HG03045 (cell line): ENCODE measurements around the gene DAAM2.

Source experiments
- ATAC-seq: cut with Tn5 transposase; IDR thresholded peaks from one replicate; pipeline ENCODE4 v1.9.1; 2021; ENCODE audit warnings: mild to moderate bottlenecking, moderate library complexity; ENCODE audit not compliant: unreplicated experiment

The DAAM2 gene

GRCh38 chr6:39786649-39787048 is 5.5 kb upstream of the DAAM2 start:
- no peak for ATAC-seq

- no peak for ATAC-seq
These were observed 4.9 kb upstream of the DAAM2 start for GRCh38 chr6:39787322-39787721.

DNA sequence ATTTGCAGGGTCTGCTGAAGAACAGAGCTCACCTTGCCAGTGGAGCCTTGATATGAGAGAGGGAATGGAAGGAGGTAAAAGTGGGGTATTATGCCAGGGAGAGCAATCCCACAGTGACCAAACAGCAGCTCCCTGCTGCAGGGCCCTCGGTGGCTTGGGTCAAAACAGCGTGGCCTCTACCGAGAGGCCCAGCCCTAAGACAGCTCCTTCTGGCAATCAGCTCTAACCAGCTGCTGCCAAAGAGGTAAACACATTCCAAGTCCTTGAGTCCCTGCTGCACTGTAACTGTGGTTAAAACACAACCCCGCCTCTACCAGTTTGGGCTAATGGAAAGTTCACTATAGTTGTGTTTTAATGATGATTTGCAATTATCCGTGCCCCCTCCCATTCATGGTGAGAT is 1.4 kb upstream of the DAAM2 start:
- ATAC-seq: no peak

DNA sequence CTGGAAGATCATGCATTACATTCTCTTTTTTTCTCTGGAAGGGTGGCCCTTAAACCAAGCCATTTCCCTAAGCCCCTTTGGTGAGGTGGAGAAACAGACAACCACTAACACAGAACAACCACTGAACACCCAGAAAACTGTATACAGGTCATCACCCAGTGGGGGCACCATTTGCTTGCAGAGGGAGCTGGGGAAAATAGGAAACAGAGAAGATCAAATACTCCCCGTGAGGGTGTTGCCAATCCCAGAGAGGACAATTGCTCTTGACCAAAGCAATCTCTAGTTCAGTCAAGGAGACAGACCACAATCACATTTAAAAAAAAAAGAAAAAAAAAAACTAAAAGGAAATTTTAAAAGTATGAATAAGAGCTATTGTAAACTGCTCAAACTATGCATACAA is 865 bp upstream of the DAAM2 start:
- no peak for ATAC-seq

DNA sequence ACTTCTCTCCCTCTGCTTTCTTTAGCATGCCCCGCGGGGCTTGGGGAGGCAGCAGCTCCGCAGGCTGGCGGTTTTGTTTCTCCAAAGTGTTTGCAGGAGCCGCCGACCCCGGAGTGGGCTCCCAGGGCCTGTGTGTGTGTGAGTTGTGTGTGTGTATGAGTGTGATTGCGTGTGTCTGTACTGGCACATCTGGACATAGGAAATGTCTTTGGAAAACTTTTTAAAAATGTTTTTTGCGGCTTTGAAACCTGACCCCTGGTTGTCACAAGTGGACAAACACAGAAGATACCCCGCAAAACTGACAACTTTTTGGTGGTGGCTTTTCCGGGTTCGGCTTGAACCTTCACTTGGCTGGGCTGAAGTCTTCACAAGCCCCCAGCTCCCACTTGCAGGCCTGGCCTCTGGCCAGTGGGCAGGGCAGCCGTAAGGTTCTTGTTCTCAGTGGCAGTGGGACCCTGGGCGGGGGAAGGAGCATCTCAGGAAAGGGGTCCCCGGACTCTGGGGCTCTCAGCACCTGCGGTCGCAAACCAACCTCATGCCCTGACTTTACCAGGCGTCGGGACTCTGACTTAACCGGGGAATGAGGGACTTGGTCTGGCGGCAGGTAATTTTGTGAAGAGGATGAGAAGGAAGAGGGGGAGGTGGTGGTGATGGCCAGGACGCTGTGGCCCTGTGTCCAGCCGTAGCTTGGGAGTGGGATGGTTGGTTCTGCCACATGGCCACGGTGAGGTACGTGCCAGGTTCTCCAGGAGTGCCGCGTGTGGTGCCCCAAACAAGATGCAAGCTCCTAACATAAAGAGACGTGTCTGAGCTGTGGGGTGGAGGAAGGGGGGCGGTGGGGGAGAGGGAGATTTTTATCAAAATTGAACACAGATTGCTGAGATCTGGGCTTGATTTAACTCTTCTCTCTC is 619 bp downstream of the DAAM2 start:
- no peak for ATAC-seq

DNA sequence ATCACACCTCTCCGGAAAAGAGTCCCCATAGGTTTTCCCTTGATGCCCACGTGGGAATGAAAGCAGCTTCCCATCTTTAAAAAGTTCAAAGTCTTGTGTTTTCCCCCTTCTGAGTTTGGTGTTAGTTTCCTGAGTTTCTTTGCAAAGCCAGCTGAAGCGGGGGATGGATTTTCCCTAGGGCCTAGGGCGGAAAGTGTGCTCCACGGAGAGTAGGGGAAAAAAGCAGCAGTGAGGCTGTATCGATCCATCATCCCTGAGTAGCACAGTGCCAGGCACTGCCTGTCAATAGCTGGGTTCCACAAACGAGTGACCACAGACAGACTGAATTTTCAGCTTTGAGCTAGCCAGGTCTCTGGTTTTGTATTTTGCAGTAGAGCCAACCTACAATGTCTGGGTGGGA is 1.3 kb downstream of the DAAM2 start:
- no peak for ATAC-seq

DNA sequence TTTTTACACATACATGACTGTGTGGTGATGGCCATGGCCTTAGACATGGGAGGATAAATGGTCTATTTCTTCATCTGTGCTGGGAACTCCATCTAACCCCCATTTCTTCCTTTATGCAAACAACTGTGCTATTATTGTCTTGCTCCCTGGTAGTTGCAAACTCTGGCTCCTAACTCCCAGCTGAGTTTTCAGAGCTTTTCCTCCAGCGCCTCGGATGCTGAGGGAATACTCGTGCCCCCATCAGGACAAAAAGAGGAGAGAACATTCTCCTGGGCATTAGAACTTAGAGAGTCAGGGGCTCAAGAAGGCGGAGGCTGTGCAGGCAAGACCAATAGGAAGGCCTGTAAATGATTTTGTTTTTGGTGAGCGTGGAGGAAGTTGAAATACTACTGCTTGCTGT is 2.1 kb downstream of the DAAM2 start:
- ATAC-seq: no peak

DNA sequence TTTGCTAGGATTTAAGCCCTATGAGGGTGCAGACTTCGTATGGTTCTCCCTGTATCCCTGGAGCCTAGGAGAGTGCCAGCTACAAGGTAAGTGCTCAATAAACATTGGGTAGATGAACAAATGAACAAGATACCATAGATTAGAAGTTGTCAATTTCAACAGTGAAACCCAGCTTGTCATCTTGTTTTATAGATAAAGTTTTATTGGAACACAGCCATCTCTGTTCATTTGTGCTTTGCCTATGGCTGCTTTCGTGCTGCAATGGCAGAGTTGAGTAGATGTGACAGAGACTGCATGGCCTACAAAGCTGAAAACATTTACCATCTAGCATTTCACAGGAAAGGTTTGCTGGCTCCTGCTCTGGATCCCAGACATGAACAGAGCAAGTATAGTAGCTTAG is 5.6 kb downstream of the DAAM2 start:
- no peak for ATAC-seq

DNA sequence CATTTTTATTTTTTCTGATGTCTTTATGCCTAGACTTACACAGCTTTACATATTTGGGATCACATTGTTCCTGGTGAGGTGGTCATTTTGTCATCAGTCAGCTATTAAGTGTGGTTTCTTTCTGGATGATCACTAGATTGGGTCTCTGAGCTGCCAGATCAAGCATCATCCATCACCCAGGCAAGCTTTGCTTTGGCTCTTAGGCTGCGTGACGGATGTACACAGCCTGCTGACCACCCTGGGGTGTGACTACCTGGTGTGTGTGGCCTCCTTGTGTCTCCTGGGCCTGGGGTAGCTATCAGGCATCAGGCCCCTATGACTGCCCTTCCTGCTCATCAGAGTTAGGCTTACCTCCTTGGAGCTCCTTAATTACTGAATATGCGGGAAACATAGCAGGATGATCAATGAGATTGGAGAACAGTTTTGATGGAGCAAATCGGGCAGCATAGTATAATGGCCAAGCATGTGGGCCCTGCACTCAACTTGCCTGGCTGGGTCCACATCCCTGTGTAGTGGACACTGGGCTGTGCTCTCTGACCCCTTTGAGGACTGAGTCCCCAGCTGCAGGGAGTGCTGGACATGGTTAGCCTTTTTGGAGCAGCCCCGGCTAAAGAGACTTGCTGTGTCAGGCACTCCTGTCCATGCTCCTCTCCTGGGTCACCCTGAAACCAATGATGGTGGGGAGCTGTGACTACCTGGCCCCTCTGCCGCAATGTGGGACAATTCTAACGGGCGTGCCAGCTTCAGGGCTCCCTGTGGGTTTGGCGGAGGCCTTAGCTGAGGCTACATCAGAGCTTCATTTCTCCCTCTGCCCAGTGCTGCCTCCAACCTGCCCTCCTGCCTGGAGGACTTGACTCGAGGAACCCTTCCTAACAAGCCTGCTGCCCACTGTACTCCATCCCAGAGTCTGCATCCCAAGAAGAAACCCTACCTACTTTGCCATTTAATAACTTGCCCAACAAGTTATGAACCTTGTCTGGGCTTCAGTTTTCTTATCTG is 8.2 kb downstream of the DAAM2 start:
- no peak for ATAC-seq

DNA sequence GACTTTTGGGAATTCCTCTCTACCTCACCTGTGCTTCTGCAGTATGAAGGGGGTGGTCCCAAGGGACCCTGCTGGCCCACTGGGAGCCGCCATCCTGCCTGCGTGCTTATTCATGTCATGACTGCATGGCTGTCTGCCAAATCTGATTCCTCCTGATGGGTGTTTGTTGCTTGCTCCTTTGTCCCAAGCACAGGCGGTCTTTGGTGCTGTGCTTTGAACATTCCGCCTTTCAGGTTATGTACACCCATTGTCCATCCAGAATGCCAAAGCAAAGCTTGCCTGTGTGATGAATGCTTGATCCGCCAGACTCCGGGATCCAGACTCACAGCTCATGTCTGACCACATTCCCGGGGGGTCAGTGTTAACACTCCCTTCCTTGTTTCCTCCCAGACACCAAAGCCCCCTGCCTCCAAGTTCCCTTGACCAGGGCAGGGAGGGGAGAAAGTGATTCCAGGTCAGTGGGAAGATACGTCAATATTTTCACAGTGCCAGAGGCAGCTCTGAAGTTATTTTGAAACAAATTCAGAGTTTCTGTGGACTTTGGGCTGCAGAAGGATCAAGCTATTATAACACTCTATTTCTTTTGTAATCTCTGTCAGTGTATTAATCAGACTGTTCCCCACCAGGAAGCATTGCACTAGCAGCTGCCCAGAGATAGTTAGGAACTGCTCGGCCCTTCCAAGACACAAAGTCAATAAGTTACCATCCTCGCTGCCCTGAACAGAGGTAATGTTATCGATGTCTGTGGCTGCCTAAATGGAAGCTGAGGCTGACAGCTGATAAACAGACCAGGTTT is 9.5 kb downstream of the DAAM2 start:
- no peak for ATAC-seq

DNA sequence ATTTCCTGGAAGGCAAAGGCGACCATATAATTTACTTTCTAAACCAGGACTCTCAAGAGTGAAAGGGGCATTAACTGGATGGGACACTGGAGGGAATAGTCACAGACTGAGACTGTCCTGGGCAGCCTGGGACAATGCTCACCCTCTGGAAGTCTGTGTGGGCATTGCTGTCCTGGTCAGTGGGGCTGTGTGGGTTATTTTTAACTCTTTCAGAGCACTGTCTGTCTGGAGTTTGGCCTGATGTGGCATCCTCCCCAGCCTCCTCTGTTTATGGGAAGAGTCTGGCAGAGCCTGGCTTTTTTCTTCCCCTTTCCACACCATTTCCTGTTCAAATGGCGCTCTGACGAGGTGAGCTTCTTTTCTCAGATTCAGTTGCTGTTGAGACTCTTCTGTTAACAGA is 11.7 kb downstream of the DAAM2 start:
- no peak for ATAC-seq

GRCh38 chr6:39804466-39805065 is 12.4 kb downstream of the DAAM2 start:
- no peak for ATAC-seq

DNA sequence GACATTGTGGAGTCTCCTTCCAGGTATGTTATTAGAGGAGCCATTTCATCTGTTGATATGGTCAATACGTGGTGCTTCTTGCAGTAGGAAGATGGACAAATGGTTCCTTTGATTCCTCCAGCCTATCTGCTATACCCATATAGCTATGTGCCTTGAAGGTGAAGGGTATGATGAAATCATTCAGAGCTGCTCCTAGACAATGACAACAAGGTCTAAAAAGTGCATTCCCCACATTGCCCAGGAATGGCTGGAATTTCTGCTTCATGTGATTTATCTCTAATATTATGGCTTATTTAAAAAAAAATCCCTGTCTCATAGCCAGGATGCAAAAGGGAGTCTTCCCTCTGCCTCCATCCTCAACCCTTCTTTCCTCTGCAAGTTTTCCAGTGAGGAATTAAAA is 14.1 kb downstream of the DAAM2 start:
- ATAC-seq: no peak

DNA sequence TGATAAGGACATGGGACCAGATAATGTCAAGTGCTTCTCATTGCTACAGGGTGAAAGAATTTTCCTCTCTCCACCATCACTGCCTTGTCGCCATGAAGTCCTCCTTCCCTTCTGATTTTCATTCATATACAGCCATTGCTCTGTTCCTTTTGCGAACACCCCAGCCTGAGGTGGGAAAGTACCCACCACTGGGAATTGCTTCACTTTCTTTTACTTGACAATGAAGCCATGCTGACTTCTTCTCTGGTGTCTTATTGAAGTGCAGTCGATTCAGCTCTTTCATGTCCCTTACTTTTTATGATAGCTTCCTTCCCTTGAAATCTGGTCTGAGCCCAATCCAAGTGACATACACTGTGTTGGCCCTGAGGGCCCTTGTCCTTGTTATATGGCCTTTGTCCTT is 16.2 kb downstream of the DAAM2 start:
- ATAC-seq: no peak

GRCh38 chr6:39808964-39809363 is 16.8 kb downstream of the DAAM2 start:
- ATAC-seq: no peak

- no peak for ATAC-seq
These were observed 19.7 kb downstream of the DAAM2 start for GRCh38 chr6:39811835-39812345.

DNA sequence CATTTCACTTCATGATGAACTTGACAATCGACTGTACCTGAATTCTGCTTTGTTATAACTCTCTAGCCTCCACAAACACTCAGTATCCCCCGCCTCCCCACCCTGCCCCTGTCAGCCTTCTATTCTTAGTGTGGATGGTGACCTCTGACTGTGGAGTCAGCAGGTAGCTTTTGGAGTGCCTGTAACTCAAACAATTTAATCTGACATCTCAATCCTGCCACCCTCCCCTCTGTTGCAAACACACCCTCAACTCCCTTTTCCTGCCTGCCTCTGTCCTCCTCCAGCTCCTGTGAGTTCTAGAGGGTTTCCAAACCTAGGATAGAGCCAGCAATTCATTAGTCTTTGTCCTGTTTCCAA is 20.3 kb downstream of the DAAM2 start:
- no peak for ATAC-seq

GRCh38 chr6:39812853-39813533 is 20.8 kb downstream of the DAAM2 start:
- ATAC-seq: peak; percentile 67

DNA sequence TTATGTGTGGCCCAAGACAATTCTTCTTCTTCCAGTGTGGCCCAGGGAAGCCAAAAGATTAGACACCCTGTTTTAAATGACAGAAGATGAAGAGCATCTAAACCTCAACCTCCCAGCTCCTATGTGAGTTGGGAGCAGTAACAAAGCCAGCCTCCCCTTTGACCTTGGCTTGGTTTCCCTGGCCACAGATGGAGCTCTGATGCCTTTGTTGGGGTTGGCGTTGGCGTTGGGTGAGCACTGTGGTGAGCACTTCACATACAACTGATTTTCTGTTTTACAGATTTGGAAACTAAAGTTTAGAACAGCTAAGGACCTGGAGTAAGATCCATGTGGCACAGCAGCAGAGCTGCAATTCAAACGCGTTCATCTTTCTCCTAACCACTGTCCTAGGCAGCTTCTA is 22.1 kb downstream of the DAAM2 start:
- ATAC-seq: no peak

DNA sequence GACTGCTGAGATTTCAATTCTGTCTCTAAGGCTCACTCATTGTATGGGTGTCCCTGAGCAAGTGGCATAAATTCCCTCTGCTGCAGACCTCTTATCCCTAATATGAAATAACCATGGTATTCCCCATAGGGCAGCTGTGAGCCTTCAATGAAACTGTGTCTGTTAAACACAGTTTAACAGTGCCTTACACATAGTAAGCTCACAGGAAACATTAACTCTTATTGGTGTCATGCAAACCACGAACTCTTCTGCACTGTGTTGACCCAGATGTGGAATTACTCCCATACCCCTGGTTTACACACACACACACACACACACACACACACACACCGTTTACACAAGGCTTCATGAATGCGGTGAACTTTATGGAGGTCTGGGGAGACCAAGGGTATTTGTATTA is 23.2 kb downstream of the DAAM2 start:
- no peak for ATAC-seq
